Rectal smooth muscle tissue (tissue), 1 donor: ENCODE results near the gene GMDS.
"Not testable (repeated sequence)": the region's sequence is repeated elsewhere in the genome, so short reads cannot be mapped to it uniquely, and the experiment has no call there.

Source experiments
- H3K27ac ChIP-seq: one replicate; pipeline ENCODE4 v1.7.0; 2013; ENCODE audit warnings: low read depth, low read length, inconsistent platforms
- H3K27me3 ChIP-seq: one replicate; pipeline ENCODE4 v1.7.0; 2013; ENCODE audit warnings: low read length; ENCODE audit not compliant: control insufficient read depth, insufficient read depth
- H3K36me3 ChIP-seq: one replicate; pipeline ENCODE4 v1.7.0; 2013; ENCODE audit warnings: low read length; ENCODE audit not compliant: control insufficient read depth, insufficient read depth
- H3K4me1 ChIP-seq: one replicate; pipeline ENCODE4 v1.7.0; 2013; ENCODE audit warnings: low read length; ENCODE audit not compliant: control insufficient read depth, insufficient read depth
- H3K4me3 ChIP-seq: one replicate; pipeline ENCODE4 v1.7.0; 2013; ENCODE audit warnings: low read length
- H3K9ac ChIP-seq: one replicate; pipeline ENCODE4 v1.7.0; 2013; ENCODE audit warnings: low read length

GMDS gene

DNA sequence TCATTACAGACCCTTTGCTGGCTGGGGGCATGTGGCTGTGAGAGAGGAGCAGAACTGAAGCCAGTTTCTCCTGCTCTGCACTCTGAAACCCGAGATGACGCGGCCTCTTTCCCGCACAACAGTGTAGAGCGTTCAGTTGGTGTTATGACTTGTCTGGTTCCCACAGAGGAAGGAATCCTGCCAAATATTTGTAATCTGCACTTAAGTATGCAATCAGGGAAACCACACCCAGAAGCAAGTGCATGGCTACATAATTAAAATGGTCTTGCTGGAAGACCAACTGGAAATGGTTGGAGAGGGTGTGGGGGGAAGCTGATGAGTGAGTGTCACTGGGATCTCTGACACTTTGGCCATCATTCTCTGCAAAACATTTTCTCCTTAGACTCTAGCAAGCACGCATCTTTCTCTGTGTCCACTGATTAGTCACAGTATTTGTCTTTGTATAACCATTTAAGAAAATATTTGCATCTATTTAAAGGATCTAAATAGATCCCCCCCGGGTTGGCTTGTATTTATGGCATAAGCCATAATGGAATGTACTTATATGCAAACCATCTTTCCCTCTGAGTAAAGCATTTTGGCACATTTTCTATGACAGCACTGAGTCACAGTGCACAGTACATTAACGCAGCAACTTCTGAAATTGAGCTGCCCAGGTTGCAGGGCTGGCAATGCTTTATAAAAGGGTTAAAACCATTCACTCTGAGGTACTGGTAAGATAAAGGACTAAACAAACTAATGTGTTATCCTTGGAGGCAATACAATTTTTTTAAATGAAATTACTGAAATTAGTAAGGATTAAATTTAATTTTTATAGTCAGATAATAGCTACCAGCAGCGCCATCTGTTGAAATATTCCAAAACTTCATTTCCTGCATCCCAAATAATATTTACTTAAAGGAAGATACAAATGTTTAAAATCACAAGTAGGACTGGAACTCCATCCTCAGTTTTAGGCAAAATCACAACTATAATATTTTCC, 559.0 kb downstream of the GMDS start:
- Histone ChIP-seq H3K4me1 (no peaks in the 10 kb centered on the region), H3K27ac (no peak overlapping the region), H3K27me3 (no peaks in the 10 kb centered on the region), H3K9ac (no peak overlapping the region), H3K4me3 (no peak overlapping the region), H3K36me3 (no peaks in the 10 kb centered on the region)

GRCh38 chr6:1679688-1680068, 565.7 kb downstream of the GMDS start:
- no peak overlapping the region for H3K4me3 ChIP-seq
- H3K9ac ChIP-seq = no peak overlapping the region
- H3K36me3 ChIP-seq = no peaks in the 10 kb centered on the region
- H3K27me3 ChIP-seq = no peaks in the 10 kb centered on the region
- H3K27ac ChIP-seq = no peak overlapping the region
- H3K4me1 ChIP-seq = peaks cover 3% of the 10 kb centered on the region

DNA sequence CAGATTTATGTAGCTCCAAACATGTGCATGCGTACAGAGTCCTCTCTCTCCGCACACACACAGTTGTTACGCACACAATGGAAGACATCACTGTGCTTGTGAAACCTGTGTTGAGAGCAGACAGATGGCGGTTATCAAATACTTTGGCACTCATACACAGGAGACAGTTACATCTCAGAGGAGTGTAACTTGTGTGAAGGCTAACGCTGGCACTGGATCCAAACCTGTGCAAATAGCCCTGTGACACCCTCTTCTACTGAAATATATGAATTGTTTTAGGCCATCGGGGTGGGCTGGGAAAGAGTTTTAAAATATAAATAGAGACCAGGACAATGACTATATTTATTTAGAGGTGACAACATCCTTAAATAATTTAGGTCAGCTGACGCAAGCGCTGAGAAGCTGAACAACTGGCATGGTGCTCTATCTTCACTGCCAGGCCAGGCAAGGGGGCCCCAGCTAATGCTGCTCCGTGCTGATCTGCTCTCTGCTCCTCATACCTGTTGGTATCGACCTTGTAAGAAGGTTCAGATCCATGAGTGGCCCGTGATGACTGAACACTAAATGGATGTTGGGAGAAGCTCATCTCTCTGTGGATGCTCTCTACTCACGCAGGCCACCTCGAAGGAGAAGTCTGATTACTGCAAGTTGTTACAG, 566.2 kb downstream of the GMDS start:
- Histone ChIP-seq H3K9ac (no peak overlapping the region), H3K4me1 (peaks cover 3% of the 10 kb centered on the region), H3K27me3 (no peaks in the 10 kb centered on the region), H3K36me3 (no peaks in the 10 kb centered on the region), H3K4me3 (no peak overlapping the region), H3K27ac (no peak overlapping the region)

DNA sequence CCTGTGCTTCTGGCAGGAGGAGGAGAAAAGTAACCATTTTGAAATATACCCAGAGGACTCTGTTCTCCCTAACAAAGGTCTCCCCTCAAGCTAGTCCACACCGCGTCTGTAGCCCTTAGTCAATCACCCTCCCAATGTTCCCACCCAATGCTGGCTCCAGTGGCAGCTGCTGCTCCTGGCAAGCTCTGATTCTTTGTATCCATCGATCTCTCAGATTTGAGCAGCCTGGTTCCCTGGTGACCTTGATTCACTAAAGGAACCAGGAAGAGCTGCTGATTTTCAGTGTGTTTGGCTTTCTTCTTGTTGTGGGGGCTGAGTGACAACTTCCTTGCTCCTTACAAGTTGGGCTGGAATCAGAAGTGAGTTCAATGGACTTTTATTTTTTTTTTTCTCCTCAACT, 567.2 kb downstream of the GMDS start:
- Histone ChIP-seq H3K27me3 (no peaks in the 10 kb centered on the region), H3K4me1 (peaks cover 3% of the 10 kb centered on the region), H3K4me3 (no peak overlapping the region), H3K36me3 (no peaks in the 10 kb centered on the region), H3K9ac (no peak overlapping the region), H3K27ac (no peak overlapping the region)

DNA sequence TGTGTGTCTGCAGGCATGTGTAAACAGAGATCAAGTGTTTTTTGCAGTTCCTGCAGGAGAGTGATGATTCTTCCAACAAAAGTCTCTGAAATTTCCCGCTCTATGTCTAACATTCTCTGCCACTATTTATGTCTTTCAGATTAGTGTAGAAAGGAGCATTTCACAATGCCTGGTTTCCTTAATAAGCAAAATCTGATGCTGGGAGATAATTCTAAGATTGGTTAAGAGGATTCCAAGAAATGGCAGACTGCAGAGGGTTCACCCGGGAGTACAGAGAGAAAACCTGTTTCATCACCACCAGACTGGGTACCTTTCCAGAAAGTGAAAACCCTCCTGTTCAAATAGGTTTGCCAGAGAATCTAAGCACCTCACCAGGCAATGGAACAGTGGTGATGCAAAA, 573.0 kb downstream of the GMDS start:
- H3K4me1 ChIP-seq = no peaks in the 10 kb centered on the region

GRCh38 chr6:1670711-1671462, 574.5 kb downstream of the GMDS start:
- Histone ChIP-seq H3K36me3 (no peaks in the 10 kb centered on the region), H3K4me3 (no peak overlapping the region), H3K27ac (no peak overlapping the region), H3K9ac (no peak overlapping the region), H3K27me3 (no peaks in the 10 kb centered on the region), H3K4me1 (no peaks in the 10 kb centered on the region)

More for the DNA sequence above, 573.0 kb downstream of the GMDS start:
- Histone ChIP-seq H3K9ac (no peak overlapping the region), H3K27me3 (no peaks in the 10 kb centered on the region), H3K4me3 (no peak overlapping the region), H3K36me3 (no peaks in the 10 kb centered on the region), H3K27ac (no peak overlapping the region)

- no peaks in the 10 kb centered on the region for H3K27me3 ChIP-seq
- no peak overlapping the region for H3K4me3 ChIP-seq
- no peak overlapping the region for H3K9ac ChIP-seq
- no peak overlapping the region for H3K27ac ChIP-seq
- H3K4me1 ChIP-seq = no peaks in the 10 kb centered on the region
- no peaks in the 10 kb centered on the region for H3K36me3 ChIP-seq
Measured at GRCh38 chr6:1669996-1670395, 575.4 kb downstream of the GMDS start.

- H3K4me1 ChIP-seq, H3K4me3 ChIP-seq, H3K27me3 ChIP-seq, H3K27ac ChIP-seq, H3K9ac ChIP-seq, H3K36me3 ChIP-seq: not testable (repeated sequence)
Measured at GRCh38 chr6:1668456-1668855, 576.9 kb downstream of the GMDS start.

- H3K4me3 ChIP-seq = no peak overlapping the region
- no peaks in the 10 kb centered on the region for H3K4me1 ChIP-seq
- no peaks in the 10 kb centered on the region for H3K27me3 ChIP-seq
- H3K36me3 ChIP-seq = no peaks in the 10 kb centered on the region
- H3K27ac ChIP-seq = no peak overlapping the region
- no peak overlapping the region for H3K9ac ChIP-seq
Measured at GRCh38 chr6:1667805-1668175, 577.6 kb downstream of the GMDS start.

- H3K4me3 ChIP-seq = no peak overlapping the region
- no peaks in the 10 kb centered on the region for H3K27me3 ChIP-seq
- H3K27ac ChIP-seq = no peak overlapping the region
- H3K9ac ChIP-seq = no peak overlapping the region
- no peaks in the 10 kb centered on the region for H3K4me1 ChIP-seq
- H3K36me3 ChIP-seq = no peaks in the 10 kb centered on the region
Measured at GRCh38 chr6:1667012-1667804, 578.2 kb downstream of the GMDS start.

DNA sequence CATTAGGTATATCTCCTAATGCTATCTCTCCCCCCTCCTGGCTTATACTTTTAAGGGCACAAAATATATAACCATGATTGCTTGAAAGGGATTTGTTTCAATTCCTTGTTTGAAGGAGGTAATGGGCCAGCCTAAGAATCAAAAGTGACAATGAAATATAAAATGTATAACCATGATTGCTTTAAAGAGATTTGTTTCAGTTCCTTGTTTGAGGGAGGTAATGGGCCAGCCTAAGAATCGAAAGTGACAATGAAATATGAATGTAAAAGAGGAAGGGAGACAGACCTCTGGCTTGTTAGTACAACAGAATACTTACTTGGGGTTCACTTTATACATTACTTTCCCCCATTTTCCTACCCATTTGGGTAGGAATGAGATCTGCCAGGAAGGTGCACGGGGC, 580.2 kb downstream of the GMDS start:
- no peak overlapping the region for H3K9ac ChIP-seq
- no peak overlapping the region for H3K4me3 ChIP-seq
- H3K36me3 ChIP-seq = no peaks in the 10 kb centered on the region
- no peaks in the 10 kb centered on the region for H3K27me3 ChIP-seq
- no peak overlapping the region for H3K27ac ChIP-seq
- H3K4me1 ChIP-seq = no peaks in the 10 kb centered on the region

DNA sequence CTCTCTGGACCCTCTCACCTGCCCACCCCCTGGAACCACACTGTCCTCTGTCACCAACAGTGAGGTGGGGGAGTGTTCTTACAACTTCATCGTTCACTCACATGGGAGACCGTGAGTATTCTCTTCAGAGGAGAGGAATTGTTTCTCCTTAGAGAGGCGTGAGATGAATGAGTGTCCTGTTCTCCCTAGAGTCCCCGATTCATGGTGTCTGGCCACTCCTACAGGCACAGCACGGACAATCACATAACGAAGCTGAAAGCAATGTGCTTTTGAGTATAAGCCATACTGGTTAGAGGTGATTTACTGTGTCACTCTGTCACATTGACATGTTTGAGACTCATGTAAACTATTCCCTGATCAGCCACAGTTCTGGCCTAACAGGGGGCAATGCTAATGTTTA, 581.1 kb downstream of the GMDS start:
- no peak overlapping the region for H3K9ac ChIP-seq

More for the DNA sequence above, 581.1 kb downstream of the GMDS start:
- H3K4me1 ChIP-seq = no peaks in the 10 kb centered on the region
- no peak overlapping the region for H3K27ac ChIP-seq
- H3K4me3 ChIP-seq = no peak overlapping the region
- H3K36me3 ChIP-seq = no peaks in the 10 kb centered on the region
- no peaks in the 10 kb centered on the region for H3K27me3 ChIP-seq
